Measurements from ENCODE around the gene TCF4.

TCF4 gene

DNA sequence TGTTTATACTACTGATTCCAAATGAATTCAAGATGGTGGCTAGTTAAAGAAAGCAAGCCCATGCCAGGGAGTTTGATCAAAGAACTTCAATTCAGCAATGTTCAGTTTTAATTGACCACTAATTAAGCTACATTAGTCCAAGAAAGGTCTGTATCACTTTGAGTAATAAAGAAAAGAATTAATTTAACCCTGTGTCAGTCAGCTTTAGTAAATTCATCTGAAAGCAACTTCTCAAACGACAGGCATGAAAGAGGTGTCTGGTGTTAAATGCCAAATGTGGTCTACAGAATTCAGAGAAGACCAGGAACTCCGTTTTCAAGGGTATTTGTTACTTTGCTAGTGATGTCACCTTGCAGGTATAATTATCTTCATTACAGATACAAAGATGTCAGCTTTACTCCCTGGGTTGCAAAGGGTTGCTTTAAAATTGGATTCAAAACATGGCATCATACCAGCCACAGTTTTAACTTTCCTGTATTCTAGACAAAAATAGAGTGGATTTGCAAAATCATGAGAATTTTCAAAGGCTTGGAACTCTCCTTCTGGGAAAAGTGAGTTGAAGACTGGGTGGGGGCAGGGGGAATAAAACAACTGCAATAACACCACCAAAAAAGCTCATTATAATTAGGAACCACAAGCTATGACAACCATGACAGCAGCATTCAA lies 281.5 kb downstream of the TCF4 start:
- Histone ChIP-seq H3K79me2 (ENCODE audit: low read length) (peaks cover 100% of the 10 kb centered on the region), H3K4me1 (ENCODE audit: low read length) (peaks cover 8% of the 10 kb centered on the region), H3K27ac (ENCODE audit: low read length) (no peak overlapping the region), H3K36me3 (replicated peaks; ENCODE audit: insufficient read depth, low read length) (no peaks in the 10 kb centered on the region), H2AFZ (ENCODE audit: low read length) (no peak overlapping the region), H3K4me2 (ENCODE audit: low read depth, low read length) (no peak overlapping the region), H3K9ac (ENCODE audit: low read length) (no peak overlapping the region), H3F3A (ENCODE audit: insufficient read depth, low read length) (no peaks in the 10 kb centered on the region), H4K20me1 (ENCODE audit: insufficient read depth, low read length) (no peaks in the 10 kb centered on the region; the same call in 1 of the 2 replicates), H3K9me2 (replicated peaks; ENCODE audit: insufficient read depth, low read length) (no peaks in the 10 kb centered on the region), H3K27me3 (replicated peaks; ENCODE audit: insufficient read depth, low read length) (no peaks in the 10 kb centered on the region), H3K9me3 (replicated peaks; ENCODE audit: insufficient read depth, low read length) (no peaks in the 10 kb centered on the region), H3K4me3 (ENCODE audit: low read length) (no peak overlapping the region)
- TF ChIP-seq, protein P1, sequence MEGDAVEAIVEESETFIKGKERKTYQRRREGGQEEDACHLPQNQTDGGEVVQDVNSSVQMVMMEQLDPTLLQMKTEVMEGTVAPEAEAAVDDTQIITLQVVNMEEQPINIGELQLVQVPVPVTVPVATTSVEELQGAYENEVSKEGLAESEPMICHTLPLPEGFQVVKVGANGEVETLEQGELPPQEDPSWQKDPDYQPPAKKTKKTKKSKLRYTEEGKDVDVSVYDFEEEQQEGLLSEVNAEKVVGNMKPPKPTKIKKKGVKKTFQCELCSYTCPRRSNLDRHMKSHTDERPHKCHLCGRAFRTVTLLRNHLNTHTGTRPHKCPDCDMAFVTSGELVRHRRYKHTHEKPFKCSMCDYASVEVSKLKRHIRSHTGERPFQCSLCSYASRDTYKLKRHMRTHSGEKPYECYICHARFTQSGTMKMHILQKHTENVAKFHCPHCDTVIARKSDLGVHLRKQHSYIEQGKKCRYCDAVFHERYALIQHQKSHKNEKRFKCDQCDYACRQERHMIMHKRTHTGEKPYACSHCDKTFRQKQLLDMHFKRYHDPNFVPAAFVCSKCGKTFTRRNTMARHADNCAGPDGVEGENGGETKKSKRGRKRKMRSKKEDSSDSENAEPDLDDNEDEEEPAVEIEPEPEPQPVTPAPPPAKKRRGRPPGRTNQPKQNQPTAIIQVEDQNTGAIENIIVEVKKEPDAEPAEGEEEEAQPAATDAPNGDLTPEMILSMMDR (IDR thresholded peaks at IDR 0.05; ENCODE audit: low read length), result no peak
- TF ChIP-seq EZH2 (optimal IDR thresholded peaks at IDR 0.05; ENCODE audit: low read depth, low read length) (no peak), EZH2phosphoT487 (IDR thresholded peaks at IDR 0.05; ENCODE audit: low read length) (no peak)
- no peak for DNase-seq

- peaks cover 99% of the 10 kb centered on the region for H3K79me2 ChIP-seq (ENCODE audit: low read length)
- H2AFZ ChIP-seq (ENCODE audit: low read length), result no peak overlapping the region
- no peaks in the 10 kb centered on the region for H3K9me2 ChIP-seq (replicated peaks; ENCODE audit: insufficient read depth, low read length)
- no peak overlapping the region for H3K27ac ChIP-seq (ENCODE audit: low read length)
- TF ChIP-seq, protein P1 (IDR thresholded peaks at IDR 0.05; ENCODE audit: low read length), result no peak
- TF ChIP-seq EZH2 (optimal IDR thresholded peaks at IDR 0.05; ENCODE audit: low read depth, low read length) (no peak), EZH2phosphoT487 (IDR thresholded peaks at IDR 0.05; ENCODE audit: low read length) (no peak)
- H3K9me3 ChIP-seq (replicated peaks; ENCODE audit: insufficient read depth, low read length), result no peaks in the 10 kb centered on the region
- no peak overlapping the region for H3K9ac ChIP-seq (ENCODE audit: low read length)
- H3K4me3 ChIP-seq (ENCODE audit: low read length), result no peak overlapping the region
- no peak for DNase-seq
- no peak overlapping the region for H3K4me2 ChIP-seq (ENCODE audit: low read depth, low read length)
- no peaks in the 10 kb centered on the region for H3K27me3 ChIP-seq (replicated peaks; ENCODE audit: insufficient read depth, low read length)
- H4K20me1 ChIP-seq (ENCODE audit: insufficient read depth, low read length), result peaks cover 3% of the 10 kb centered on the region; the same call in 1 of the 2 replicates
- H3F3A ChIP-seq (ENCODE audit: insufficient read depth, low read length), result no peaks in the 10 kb centered on the region
- 0 out of 2 replicates have a peak, but pooled peaks cover under 1% of the 10 kb centered on the region for H3K4me1 ChIP-seq (ENCODE audit: low read length)
- H3K36me3 ChIP-seq (replicated peaks; ENCODE audit: insufficient read depth, low read length), result no peaks in the 10 kb centered on the region
These were observed 285.7 kb downstream of the TCF4 start for GRCh38 chr18:55302167-55302833.

DNA sequence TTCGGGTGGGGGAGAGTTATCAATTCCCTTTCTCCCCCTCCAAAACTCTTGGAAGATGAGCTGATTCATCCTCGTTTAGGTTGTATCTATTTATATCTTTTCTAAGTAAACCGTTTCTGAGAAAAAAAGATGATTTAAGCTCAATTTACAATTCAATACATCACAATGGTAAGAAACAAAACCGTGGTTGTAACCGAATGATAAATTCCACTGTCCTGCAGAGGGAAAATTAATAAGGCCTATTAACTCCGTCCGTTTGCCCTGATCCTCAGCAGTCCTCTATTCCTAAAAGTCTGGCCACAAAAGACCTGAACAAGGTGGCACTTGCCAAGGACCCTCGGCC lies 286.2 kb downstream of the TCF4 start:
- 0 out of 2 replicates have a peak, but pooled peaks cover under 1% of the 10 kb centered on the region for H3K36me3 ChIP-seq (replicated peaks; ENCODE audit: insufficient read depth, low read length)
- no peak overlapping the region for H3K4me3 ChIP-seq (ENCODE audit: low read length)
- H2AFZ ChIP-seq (ENCODE audit: low read length), result no peak overlapping the region
- H3K4me1 ChIP-seq (ENCODE audit: low read length), result no peaks in the 10 kb centered on the region
- no peaks in the 10 kb centered on the region for H3K27me3 ChIP-seq (replicated peaks; ENCODE audit: insufficient read depth, low read length)
- DNase-seq, result no peak
- no peak overlapping the region for H3K9ac ChIP-seq (ENCODE audit: low read length)
- TF ChIP-seq EZH2 (optimal IDR thresholded peaks at IDR 0.05; ENCODE audit: low read depth, low read length), result no peak
- no peak for TF ChIP-seq EZH2phosphoT487 (IDR thresholded peaks at IDR 0.05; ENCODE audit: low read length)
- TF ChIP-seq, protein P1 (IDR thresholded peaks at IDR 0.05; ENCODE audit: low read length), result no peak
- no peaks in the 10 kb centered on the region for H3K9me3 ChIP-seq (replicated peaks; ENCODE audit: insufficient read depth, low read length)
- H3F3A ChIP-seq (ENCODE audit: insufficient read depth, low read length), result no peaks in the 10 kb centered on the region
- H3K79me2 ChIP-seq (ENCODE audit: low read length), result peaks cover 99% of the 10 kb centered on the region
- no peak overlapping the region for H3K27ac ChIP-seq (ENCODE audit: low read length)
- H3K4me2 ChIP-seq (ENCODE audit: low read depth, low read length), result no peak overlapping the region
- no peaks in the 10 kb centered on the region for H3K9me2 ChIP-seq (replicated peaks; ENCODE audit: insufficient read depth, low read length)
- peaks cover 3% of the 10 kb centered on the region; the same call in 1 of the 2 replicates for H4K20me1 ChIP-seq (ENCODE audit: insufficient read depth, low read length)
